Right renal cortex interstitium (tissue), 3 donors: ENCODE results near the gene IRF6. TPM values are rescaled to one million over a fixed set of nuclear protein-coding genes. Genes with fewer than 3 reads are reported as not detected.

Experiments
- DNase-seq, 3 donors: peaks; one replicate each; pipeline ENCODE4 v3.0.0-alpha.2; 2013; ENCODE audit warnings: low read depth in 3 of 3, low spot score in 2 of 3
- polyA plus RNA-seq, 3 donors: library from polyadenylated mRNA; unstranded; fragments of 120-200 nt; gene quantifications; one replicate each; pipeline ENCODE4 v1.2.1, GENCODE V29; 2013; ENCODE audit not compliant: insufficient read length in 3 of 3

Gene IRF6
- polyA plus RNA-seq, 3 donors = 17.3 to 20.7 (median 19.4) TPM

DNA sequence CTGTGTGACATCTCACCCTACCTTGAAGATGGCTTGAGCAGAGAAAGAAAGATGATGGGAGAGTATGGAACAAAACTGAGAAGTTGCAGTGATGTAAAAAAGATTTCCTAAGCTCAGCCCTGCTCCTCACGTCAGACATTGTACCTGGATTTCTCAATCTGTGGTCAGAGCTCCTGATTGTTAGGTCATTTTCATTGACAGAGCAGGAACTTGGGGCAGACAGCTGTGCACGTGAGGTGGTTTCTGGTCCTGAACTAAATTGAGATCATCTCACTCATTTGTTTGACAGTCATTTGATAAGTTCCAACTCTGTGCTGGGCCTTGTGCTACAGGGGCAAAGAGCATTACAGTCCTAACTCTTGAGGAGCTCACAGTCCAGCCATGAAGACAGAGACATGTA, 39.9 kb downstream of the IRF6 start:
- DNase-seq = no peak

DNA sequence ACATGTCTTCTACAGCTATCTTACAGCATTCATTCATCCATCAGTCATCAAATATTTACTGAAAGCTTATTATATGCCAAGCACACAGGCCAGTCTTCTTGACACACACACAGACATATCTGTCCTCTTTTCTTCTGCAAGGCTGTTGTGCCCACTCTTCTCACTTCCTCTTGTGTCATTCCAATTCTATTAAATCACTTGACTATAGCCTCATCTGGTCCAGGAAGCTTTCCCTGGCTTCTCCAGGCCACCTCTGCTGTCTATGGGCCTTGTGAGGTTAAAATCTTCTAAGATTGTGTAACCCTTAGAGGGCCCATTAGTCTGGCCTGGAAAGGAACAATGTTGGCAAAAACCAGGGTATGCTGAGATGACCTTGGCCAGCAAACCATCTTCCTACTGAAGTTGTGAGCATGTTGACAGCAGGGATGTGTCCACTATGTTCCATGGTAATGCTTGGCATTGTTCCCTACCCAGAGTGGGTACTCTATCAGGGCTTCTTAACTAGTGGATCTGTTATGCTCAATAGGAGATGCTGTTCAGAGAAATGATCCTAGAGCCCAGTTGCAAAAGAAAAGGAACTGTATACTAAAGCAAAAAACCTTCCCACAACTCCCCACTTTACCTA, 44.8 kb downstream of the IRF6 start:
- DNase-seq = no peak

DNA sequence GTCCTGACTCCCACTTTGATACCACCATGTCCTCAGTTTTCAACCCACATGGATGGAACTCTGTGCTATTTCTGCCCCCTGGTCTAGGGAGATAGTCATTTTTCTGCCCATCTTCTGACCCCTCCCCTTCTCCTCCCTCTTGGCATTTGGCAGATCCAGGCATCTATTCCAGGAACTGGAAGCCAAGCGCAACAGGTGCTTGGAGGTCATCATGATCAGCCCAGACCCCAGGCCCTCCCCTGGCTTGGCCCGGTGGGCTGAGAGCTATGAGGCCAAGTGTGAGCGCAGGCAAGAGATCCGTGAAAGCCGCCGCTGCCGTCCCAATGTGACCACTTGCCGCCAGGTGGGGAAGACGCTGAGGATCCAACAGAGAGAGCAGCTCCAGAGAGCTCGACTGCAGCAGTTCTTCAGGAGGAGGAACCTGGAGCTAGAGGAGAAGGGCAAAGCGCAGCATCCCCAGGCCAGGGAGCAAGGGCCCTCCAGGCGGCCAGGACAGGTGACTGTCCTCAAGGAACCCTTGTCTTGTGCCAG, 46.0 kb downstream of the IRF6 start:
- no peak for DNase-seq

GRCh38 chr1:209758400-209758799, 47.5 kb downstream of the IRF6 start:
- no peak for DNase-seq

- DNase-seq = no peak
These were observed 49.1 kb downstream of the IRF6 start for GRCh38 chr1:209756615-209757445.

DNA sequence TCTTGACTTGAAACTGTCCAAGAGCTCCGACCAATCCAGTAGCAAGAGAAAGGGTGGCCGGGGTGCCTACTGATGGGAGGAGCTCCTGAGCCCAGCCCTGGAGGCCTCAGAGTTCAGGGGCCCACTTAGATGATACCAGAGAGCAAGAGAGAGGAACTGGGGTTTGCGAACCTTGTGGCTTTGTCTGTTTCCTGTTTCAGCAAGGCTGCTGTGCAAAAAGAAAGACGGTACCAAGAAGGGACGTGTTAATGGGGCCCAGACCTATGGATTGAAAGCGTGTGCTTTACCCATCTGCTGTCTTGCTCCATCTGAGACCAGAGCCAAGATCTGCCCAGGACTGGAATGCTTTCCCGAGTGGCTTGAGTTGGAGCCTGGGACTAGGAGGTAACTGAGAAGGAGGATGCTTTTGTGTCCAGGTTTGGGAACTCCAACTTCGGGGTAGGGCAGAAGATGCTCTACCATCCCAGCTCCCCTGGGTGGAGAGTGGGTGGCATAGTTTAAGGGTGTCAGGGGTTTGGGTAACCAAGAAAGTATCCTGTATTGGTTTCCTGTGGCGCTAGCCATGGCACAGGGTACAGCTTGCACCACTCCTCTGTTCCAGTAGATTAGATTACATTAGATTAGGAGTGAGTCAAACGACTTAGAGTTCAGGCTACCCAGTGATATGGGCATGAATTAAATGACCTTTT, 49.9 kb downstream of the IRF6 start, which contains the start of gene TRAF3IP3:
Gene TRAF3IP3, plus strand, starts transcription at position 128 of the 689 bp plus-strand sequence. CDS start 3,987 bp downstream, outside the sequence.
- DNase-seq = no peak

DNA sequence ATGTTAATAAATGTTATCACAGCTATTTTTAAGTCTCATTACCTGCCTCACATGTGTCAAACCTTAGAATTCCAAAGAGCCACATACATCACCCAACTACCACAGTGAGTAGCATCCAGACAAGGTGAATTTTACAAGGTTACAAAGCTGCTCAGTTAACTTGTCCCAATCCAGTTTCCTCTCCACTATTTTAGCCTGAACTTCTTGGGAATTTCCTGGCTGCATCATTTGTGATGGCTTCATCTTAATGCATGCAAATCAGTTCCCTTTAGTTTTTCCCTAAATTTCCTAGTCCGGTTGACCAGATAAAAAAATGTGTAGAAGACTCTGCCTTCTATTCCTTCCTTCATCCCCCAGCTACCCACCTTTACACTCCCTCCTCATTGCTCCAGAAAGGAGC, 50.7 kb downstream of the IRF6 start:
- no peak for DNase-seq

GRCh38 chr1:209752890-209753289, 53.1 kb downstream of the IRF6 start:
- no peak for DNase-seq

GRCh38 chr1:209751627-209752231, 54.2 kb downstream of the IRF6 start:
- no peak for DNase-seq

GRCh38 chr1:209749670-209750323, 56.1 kb downstream of the IRF6 start:
- no peak for DNase-seq

DNA sequence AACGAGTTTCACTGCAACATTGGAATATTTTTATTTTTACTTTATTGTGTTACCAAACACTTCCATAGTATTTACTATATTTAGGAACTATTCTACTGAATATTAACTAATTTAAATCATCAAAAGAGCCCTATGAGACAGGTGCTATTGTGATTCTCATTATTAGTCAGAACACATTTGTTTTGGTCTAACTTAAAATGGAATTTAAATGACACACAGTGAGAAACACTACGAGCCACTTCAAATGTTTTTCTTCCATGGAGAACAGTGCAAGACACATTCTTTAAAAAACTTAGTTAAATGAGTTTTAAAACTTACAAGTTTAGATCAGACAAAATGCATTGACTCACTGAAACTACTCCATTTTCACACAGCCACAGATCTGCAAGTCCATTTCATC, 56.7 kb downstream of the IRF6 start:
- no peak for DNase-seq

DNA sequence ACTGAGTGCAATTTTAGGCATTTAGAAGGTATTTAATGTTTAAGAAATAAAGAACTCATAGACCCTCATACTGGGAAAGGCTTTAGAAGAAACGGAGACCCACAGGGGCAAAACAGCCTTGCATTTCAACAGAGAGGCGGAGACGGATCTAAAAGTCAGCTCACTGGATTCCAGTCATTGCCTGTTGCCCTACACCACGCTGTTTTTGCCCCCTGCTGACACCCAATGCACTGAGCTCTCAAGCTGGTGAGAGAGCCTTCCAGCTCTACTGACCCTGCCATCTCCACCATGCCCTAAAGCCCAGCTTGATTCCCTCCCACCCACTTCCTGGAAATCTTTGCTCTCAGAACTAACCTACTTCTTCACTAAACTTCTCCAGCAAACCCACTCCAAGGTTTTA, 57.3 kb downstream of the IRF6 start:
- no peak for DNase-seq

DNA sequence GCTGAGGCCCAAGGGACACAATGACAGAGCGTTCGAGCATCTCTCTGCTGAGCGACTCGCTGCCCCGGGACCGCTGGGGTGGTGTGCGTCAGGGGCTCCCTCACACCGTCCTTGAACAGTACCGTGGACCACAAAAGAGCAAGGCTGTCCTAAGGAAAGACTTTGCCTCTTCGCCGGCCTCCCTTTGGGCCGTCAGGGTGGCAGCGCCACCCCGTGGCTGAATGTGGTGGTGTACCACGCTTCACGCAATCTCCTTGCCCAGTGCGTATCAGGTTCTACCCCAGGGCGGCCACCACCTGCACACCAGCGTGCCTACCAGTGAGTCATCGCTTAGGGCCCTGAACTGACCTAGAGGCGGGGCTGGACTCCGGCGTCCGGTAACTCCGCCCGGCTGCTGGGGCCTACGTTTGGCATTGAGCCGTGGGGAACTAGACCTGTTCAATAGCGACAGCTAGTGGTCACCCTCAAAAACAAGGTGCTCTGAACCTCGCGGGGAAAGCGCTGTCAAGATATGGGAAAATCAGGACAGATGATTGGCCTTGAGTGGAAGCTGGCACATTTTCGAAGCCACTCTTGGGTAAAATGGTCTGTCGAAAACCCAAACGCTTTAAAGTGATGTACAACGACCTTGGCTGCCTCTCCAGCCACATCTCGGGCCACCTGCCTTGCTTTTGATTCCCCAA, 58.2 kb downstream of the IRF6 start:
- peak; percentile 56 to 67 (median 65) for DNase-seq

GRCh38 chr1:209746451-209747165, 59.3 kb downstream of the IRF6 start:
- DNase-seq = no peak

GRCh38 chr1:209743145-209743482, 62.8 kb downstream of the IRF6 start:
- no peak for DNase-seq

GRCh38 chr1:209742409-209743144, 63.4 kb downstream of the IRF6 start:
- no peak for DNase-seq

- DNase-seq = no peak
These were observed 64.1 kb downstream of the IRF6 start for GRCh38 chr1:209741889-209742288.

- DNase-seq = no peak
These were observed 64.7 kb downstream of the IRF6 start for GRCh38 chr1:209741193-209741592.

GRCh38 chr1:209738270-209738669, 67.7 kb downstream of the IRF6 start:
- DNase-seq = no peak
